Measurements from ENCODE around the gene PLBD2. TPM values are rescaled to one million over a fixed set of nuclear protein-coding genes. Genes with fewer than 3 reads are reported as not detected.

PLBD2 gene
- total RNA-seq, 2 donors from 2014 or later: 13.2 to 14.7 TPM

- Mint-ChIP-seq H3K27ac (no peak overlapping the region), H3K36me3 (ENCODE audit: insufficient read depth in 2 of 2) (no peaks in the 10 kb centered on the region), H3K9me3 (no peaks in the 10 kb centered on the region), H3K4me1 (ENCODE audit: low read depth) (no peaks in the 10 kb centered on the region), H3K4me3 (no peak overlapping the region), H3K27me3 (ENCODE audit: low read depth) (peaks cover 22% of the 10 kb centered on the region)
- DNase-seq (no peak), ATAC-seq (replicated peaks in 1 of 2) (no peak)
Measured at GRCh38 chr12:113427882-113428281, 69.5 kb downstream of the PLBD2 start.

GRCh38 chr12:113428482-113428881 is 70.1 kb downstream of the PLBD2 start:
- no peak overlapping the region for H3K4me3 Mint-ChIP-seq
- H3K27me3 Mint-ChIP-seq (ENCODE audit: low read depth): peaks cover 26% of the 10 kb centered on the region
- H3K4me1 Mint-ChIP-seq (ENCODE audit: low read depth): no peaks in the 10 kb centered on the region
- no peaks in the 10 kb centered on the region for H3K9me3 Mint-ChIP-seq
- DNase-seq: no peak
- H3K36me3 Mint-ChIP-seq (ENCODE audit: insufficient read depth in 2 of 2): no peaks in the 10 kb centered on the region
- no peak overlapping the region for H3K27ac Mint-ChIP-seq
- no peak for ATAC-seq (replicated peaks in 1 of 2)

GRCh38 chr12:113432986-113433385 is 74.6 kb downstream of the PLBD2 start:
- Mint-ChIP-seq H3K4me3 (no peak overlapping the region), H3K27me3 (ENCODE audit: low read depth) (peaks cover 26% of the 10 kb centered on the region), H3K36me3 (ENCODE audit: insufficient read depth in 2 of 2) (no peaks in the 10 kb centered on the region), H3K4me1 (ENCODE audit: low read depth) (no peaks in the 10 kb centered on the region), H3K27ac (no peak overlapping the region), H3K9me3 (no peaks in the 10 kb centered on the region)
- no peak for DNase-seq
- ATAC-seq (replicated peaks in 1 of 2): no peak

- Mint-ChIP-seq H3K9me3 (no peaks in the 10 kb centered on the region), H3K4me3 (no peak overlapping the region), H3K27me3 (ENCODE audit: low read depth) (peaks cover 19% of the 10 kb centered on the region), H3K27ac (no peak overlapping the region), H3K36me3 (ENCODE audit: insufficient read depth in 2 of 2) (no peaks in the 10 kb centered on the region), H3K4me1 (ENCODE audit: low read depth) (no peaks in the 10 kb centered on the region)
- ATAC-seq (replicated peaks in 1 of 2): no peak
- DNase-seq: no peak
Measured at GRCh38 chr12:113435367-113435766, 77.0 kb downstream of the PLBD2 start.

GRCh38 chr12:113436586-113436985 is 78.2 kb downstream of the PLBD2 start:
- ATAC-seq (replicated peaks in 1 of 2) (no peak), DNase-seq (no peak)
- Mint-ChIP-seq H3K36me3 (ENCODE audit: insufficient read depth in 2 of 2) (no peaks in the 10 kb centered on the region), H3K27ac (no peak overlapping the region), H3K9me3 (no peaks in the 10 kb centered on the region), H3K27me3 (ENCODE audit: low read depth) (peaks cover 11% of the 10 kb centered on the region), H3K4me1 (ENCODE audit: low read depth) (no peaks in the 10 kb centered on the region), H3K4me3 (no peak overlapping the region)

- Mint-ChIP-seq H3K27me3 (ENCODE audit: low read depth) (peaks cover 11% of the 10 kb centered on the region), H3K9me3 (no peaks in the 10 kb centered on the region)
- ATAC-seq (replicated peaks in 1 of 2): no peak
Measured at GRCh38 chr12:113436993-113437728, 78.8 kb downstream of the PLBD2 start.

GRCh38 chr12:113437729-113438100 is 79.3 kb downstream of the PLBD2 start:
- no peak for DNase-seq
- Mint-ChIP-seq H3K4me1 (ENCODE audit: low read depth) (no peaks in the 10 kb centered on the region), H3K4me3 (no peak overlapping the region), H3K27ac (no peak overlapping the region), H3K36me3 (ENCODE audit: insufficient read depth in 2 of 2) (no peaks in the 10 kb centered on the region), H3K9me3 (no peaks in the 10 kb centered on the region), H3K27me3 (ENCODE audit: low read depth) (peaks cover 6% of the 10 kb centered on the region)
- no peak for ATAC-seq (replicated peaks in 1 of 2)

More at GRCh38 chr12:113436993-113437728, 78.8 kb downstream of the PLBD2 start:
- H3K4me1 Mint-ChIP-seq (ENCODE audit: low read depth): no peaks in the 10 kb centered on the region
- H3K36me3 Mint-ChIP-seq (ENCODE audit: insufficient read depth in 2 of 2): no peaks in the 10 kb centered on the region
- H3K4me3 Mint-ChIP-seq: no peak overlapping the region
- no peak overlapping the region for H3K27ac Mint-ChIP-seq
- DNase-seq: no peak

- Mint-ChIP-seq H3K27ac (no peak overlapping the region), H3K4me3 (no peak overlapping the region), H3K36me3 (ENCODE audit: insufficient read depth in 2 of 2) (no peaks in the 10 kb centered on the region), H3K4me1 (ENCODE audit: low read depth) (no peaks in the 10 kb centered on the region), H3K9me3 (no peaks in the 10 kb centered on the region), H3K27me3 (ENCODE audit: low read depth) (peaks cover 6% of the 10 kb centered on the region)
- ATAC-seq (replicated peaks in 1 of 2) (no peak), DNase-seq (no peak)
Measured at GRCh38 chr12:113438523-113439300, 80.3 kb downstream of the PLBD2 start.

GRCh38 chr12:113439301-113439597 is 80.9 kb downstream of the PLBD2 start:
- no peaks in the 10 kb centered on the region for H3K9me3 Mint-ChIP-seq
- ATAC-seq (replicated peaks in 1 of 2) (no peak), DNase-seq (no peak)
- H3K4me3 Mint-ChIP-seq: no peak overlapping the region
- no peaks in the 10 kb centered on the region for H3K36me3 Mint-ChIP-seq (ENCODE audit: insufficient read depth in 2 of 2)
- H3K27ac Mint-ChIP-seq: no peak overlapping the region
- H3K4me1 Mint-ChIP-seq (ENCODE audit: low read depth): no peaks in the 10 kb centered on the region
- H3K27me3 Mint-ChIP-seq (ENCODE audit: low read depth): peaks cover 8% of the 10 kb centered on the region

- no peak overlapping the region for H3K27ac Mint-ChIP-seq
- no peaks in the 10 kb centered on the region for H3K4me1 Mint-ChIP-seq (ENCODE audit: low read depth)
- H3K9me3 Mint-ChIP-seq: no peaks in the 10 kb centered on the region
- H3K27me3 Mint-ChIP-seq (ENCODE audit: low read depth): peaks cover 8% of the 10 kb centered on the region
- ATAC-seq (replicated peaks in 1 of 2): no peak
- no peak for DNase-seq
- no peaks in the 10 kb centered on the region for H3K36me3 Mint-ChIP-seq (ENCODE audit: insufficient read depth in 2 of 2)
- H3K4me3 Mint-ChIP-seq: no peak overlapping the region
Measured at GRCh38 chr12:113439606-113440030, 81.2 kb downstream of the PLBD2 start.

- no peaks in the 10 kb centered on the region for H3K4me1 Mint-ChIP-seq (ENCODE audit: low read depth)
- no peak overlapping the region for H3K4me3 Mint-ChIP-seq
- H3K27ac Mint-ChIP-seq: no peak overlapping the region
- no peak for ATAC-seq (replicated peaks in 1 of 2)
- no peaks in the 10 kb centered on the region for H3K36me3 Mint-ChIP-seq (ENCODE audit: insufficient read depth in 2 of 2)
- peaks cover 16% of the 10 kb centered on the region for H3K27me3 Mint-ChIP-seq (ENCODE audit: low read depth)
- no peak for DNase-seq
- no peaks in the 10 kb centered on the region for H3K9me3 Mint-ChIP-seq
Measured at GRCh38 chr12:113440336-113440735, 81.9 kb downstream of the PLBD2 start.

Data from activated T-cell treated with anti-CD3 and anti-CD28 coated beads, Interleukin-2, amount 50 U/mL, for 72 hours (primary cell).